Activated naive CD8-positive, alpha-beta T cell treated with anti-CD3 and anti-CD28 coated beads, Interleukin-2, amount 10 ng/mL, durations not matched to agents 7 days and 5 days (primary cell): ENCODE data around the gene IL3RA. TPM values are rescaled to one million over a fixed set of nuclear protein-coding genes. Genes with fewer than 3 reads are reported as not detected.
"Not testable (repeated sequence)": the region's sequence is repeated elsewhere in the genome, so short reads cannot be mapped to it uniquely, and the experiment has no call there.

ENCODE experiments used
- ATAC-seq: fragments of 150-1000 bp; cut with Tn5 transposase; one replicate; pipeline ENCODE4 v1.10.0; 2021; ENCODE audit warnings: low read depth, moderate library complexity
- POLR2A ChIA-PET: fragments of 350-600 bp; sonication (Branson Sonifier 250); formaldehyde crosslinking; loops from one replicate; lab custom pipeline; 2021; ENCODE audit warnings: antibody characterized with exemption; lab: Charles Lee
- DNase-seq: peaks from one replicate; pipeline ENCODE4 v3.0.0; 2021
- H3K27ac Mint-ChIP-seq: one replicate; pipeline ENCODE4 v1.8.0; 2022; ENCODE audit warnings: mild to moderate bottlenecking, mixed read lengths
- H3K27me3 Mint-ChIP-seq: one replicate; pipeline ENCODE4 v1.8.0; 2022; ENCODE audit warnings: mild to moderate bottlenecking, moderate library complexity, mixed read lengths
- H3K36me3 Mint-ChIP-seq: one replicate; pipeline ENCODE4 v1.8.0; 2021; ENCODE audit warnings: mild to moderate bottlenecking, mixed read lengths
- H3K4me1 Mint-ChIP-seq: one replicate; pipeline ENCODE4 v1.8.0; 2021; ENCODE audit warnings: mixed read lengths
- H3K4me3 Mint-ChIP-seq: one replicate; pipeline ENCODE4 v1.8.0; 2022; ENCODE audit warnings: mild to moderate bottlenecking, moderate library complexity, mixed read lengths
- H3K9me3 Mint-ChIP-seq: one replicate; pipeline ENCODE4 v1.8.0; 2021; ENCODE audit warnings: mixed read lengths
- total RNA-seq, 2 experiments: library from RNA; stranded (reverse); gene quantifications; one replicate each; pipeline ENCODE4 v1.2.3, GENCODE V29; 2021

IL3RA gene
- under 1 TPM; 0.17 to 0.77 TPM for total RNA-seq

DNA sequence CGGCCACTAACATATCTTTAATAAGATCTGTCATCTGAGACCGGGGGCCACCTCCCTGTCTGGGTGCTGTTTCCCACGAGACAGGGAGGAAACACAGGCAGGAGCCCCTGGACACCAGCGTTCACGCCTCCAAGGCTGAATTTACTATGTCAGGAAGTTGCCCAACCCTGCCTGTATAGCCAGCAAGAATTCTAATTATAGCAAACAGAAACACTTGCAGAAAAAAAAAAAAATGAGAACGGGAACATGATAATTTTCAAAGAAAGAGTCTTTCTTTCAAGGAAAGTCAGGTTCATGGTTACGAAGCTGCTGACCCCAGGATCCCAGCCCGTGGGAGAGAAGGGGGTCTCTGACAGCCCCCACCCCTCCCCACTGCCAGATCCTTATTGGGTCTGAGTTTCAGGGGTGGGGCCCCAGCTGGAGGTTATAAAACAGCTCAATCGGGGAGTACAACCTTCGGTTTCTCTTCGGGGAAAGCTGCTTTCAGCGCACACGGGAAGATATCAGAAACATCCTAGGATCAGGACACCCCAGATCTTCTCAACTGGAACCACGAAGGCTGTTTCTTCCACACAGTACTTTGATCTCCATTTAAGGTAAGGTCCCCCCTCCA lies at the start of gene IL3RA:
IL3RA (plus strand) TSS at position 455 of the 613 bp plus-strand sequence. CDS start 4,981 bp downstream, outside the sequence.
- Mint-ChIP-seq H3K4me1 (peaks cover 10% of the 10 kb centered on the region), H3K4me3 (peak within 1 kb of the TSS; percentile 84), H3K36me3 (no peaks in the 10 kb centered on the region), H3K9me3 (no peaks in the 10 kb centered on the region), H3K27me3 (peaks cover 7% of the 10 kb centered on the region), H3K27ac (peak within 1 kb of the TSS; percentile 58)
- POLR2A ChIA-PET, result no interaction called here
- DNase-seq (peak; percentile 38), ATAC-seq (peak; percentile 53)

DNA sequence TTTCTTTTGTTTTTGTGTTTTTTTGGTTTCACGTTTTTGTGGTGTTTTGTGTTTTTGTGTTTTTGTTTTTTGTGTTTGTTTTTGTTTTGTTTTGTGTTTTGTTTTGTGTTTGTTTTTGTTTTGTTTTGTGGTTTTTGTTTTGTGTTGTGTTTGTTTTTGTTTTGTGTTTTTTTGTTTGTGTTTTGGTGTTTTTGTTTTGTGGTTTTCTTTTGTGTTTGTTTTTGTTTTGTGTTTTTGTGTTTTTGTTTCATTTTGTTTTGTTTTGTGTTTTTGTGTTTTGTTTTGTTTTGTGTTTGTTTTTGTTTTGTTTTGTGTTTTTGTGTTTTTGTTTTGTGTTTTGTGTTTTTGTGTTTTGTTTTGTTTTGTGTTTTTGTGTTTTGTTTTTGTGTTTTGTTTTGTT lies 47.0 kb upstream of the IL3RA start:
- Mint-ChIP-seq H3K27ac (peak overlapping the region; percentile 60), H3K4me3 (no peak overlapping the region), H3K4me1 (peaks cover 11% of the 10 kb centered on the region), H3K36me3 (peaks cover 9% of the 10 kb centered on the region), H3K27me3 (peaks cover 17% of the 10 kb centered on the region), H3K9me3 (peaks cover 11% of the 10 kb centered on the region)
- ATAC-seq (no peak), DNase-seq (no peak)
- POLR2A ChIA-PET, result no interaction called here

DNA sequence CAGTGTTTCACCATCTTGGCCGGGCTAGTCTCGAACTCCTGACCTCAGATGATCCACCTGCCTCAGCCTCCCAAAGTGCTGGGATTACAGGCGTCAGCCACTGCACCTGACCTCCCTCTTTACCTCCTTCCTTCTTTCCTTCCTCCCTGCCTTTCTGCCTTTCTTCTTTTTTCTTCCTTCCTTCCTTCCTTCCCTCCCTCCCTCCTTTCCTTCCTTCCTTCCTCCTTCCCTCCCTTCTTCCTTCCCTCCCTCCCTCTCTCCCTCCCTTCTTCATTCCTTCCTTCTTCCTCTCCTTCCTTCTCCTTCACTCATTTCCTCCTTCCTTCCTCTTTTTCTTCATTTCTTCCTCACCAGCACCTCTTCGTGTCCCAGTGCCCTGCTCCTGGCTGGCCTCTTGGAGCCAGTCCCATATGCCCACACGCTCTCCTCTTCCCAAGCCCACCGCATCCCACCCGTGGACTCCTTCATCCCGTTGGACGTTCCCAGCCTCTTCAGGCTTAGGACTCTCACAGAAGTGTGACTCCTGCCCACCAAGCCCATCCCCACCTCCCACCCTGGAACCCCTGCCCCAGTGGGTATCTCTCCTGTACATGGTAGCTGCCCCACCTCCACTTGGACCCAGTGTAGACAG lies 45.4 kb upstream of the IL3RA start:
- Mint-ChIP-seq H3K4me1 (peaks cover 11% of the 10 kb centered on the region), H3K27me3 (peaks cover 17% of the 10 kb centered on the region), H3K27ac (no peak overlapping the region), H3K4me3 (no peak overlapping the region), H3K9me3 (peaks cover 11% of the 10 kb centered on the region), H3K36me3 (peaks cover 9% of the 10 kb centered on the region)
- DNase-seq (no peak), ATAC-seq (no peak)
- POLR2A ChIA-PET, result no interaction called here

DNA sequence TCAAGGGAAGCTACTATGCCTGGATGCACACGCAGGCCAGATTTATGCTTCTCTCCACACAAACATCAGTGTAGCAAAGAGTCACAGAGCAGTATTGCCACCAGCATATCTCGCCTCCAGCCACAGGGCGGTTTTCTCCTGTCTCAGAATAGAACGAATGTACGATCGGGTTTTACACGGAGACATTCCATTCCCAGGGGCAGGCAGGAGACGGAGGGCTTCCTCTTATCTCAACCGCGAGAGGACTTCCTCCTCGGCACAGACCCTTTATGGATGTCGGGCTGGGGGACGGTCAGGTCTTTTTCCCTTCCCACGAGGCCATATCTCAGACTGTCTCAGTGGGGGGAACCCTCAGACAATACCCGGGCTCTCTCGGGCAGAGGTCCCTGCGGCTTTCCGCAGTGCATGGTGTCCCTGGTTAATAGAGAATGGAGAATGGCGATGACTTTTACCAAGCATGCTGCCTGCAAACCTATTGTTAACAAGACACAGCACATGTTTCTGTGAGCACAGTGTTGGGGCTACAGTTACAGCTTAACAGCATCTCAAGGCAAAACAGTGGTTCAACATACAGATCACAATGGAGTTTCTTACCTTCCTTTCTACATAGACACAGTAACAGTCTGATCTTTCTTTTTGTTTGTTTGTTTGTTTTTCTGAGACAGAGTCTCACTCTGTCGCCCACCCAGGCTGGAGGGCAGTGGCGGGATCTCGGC lies 43.9 kb upstream of the IL3RA start:
- peaks cover 11% of the 10 kb centered on the region for H3K9me3 Mint-ChIP-seq
- POLR2A ChIA-PET, result no interaction called here
- peaks cover 11% of the 10 kb centered on the region for H3K4me1 Mint-ChIP-seq
- ATAC-seq, result no peak
- DNase-seq, result no peak
- no peak overlapping the region for H3K4me3 Mint-ChIP-seq
- H3K27me3 Mint-ChIP-seq, result peaks cover 17% of the 10 kb centered on the region
- peaks cover 9% of the 10 kb centered on the region for H3K36me3 Mint-ChIP-seq
- H3K27ac Mint-ChIP-seq, result no peak overlapping the region

DNA sequence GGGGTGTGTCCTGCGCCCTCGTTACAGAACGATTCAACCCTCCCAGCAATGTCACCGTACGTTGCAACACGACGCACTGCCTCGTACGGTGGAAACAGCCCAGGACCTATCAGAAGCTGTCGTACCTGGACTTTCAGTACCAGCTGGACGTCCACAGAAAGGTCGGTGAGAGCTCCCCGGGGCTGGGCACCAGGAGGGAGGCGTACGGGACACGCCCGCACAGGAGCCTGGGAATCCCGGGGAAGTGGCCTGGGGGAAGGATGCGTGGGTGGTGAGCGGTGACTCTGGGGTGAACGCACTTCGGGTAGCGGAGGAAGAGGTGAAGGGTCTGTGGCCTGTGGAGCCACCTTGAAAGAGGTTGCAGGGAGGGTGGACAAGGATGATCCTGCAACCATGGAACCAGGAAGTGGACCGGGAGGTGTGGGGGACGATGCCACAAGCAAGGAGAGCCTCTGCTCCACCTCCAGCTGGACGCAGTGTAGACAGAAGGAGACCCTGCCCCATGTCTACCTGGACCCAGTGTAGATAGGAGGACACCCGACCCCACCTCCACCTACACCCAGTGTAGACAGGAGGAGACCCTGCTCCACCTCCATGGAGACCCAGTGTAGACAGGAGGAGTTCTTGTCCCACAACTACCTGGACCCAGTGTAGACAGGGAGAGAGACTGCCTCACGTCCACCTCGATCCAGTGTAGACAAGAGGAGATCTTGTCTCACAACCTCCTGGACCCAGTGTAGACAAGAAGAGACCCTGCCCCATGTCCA lies 42.1 kb upstream of the IL3RA start:
- DNase-seq (no peak), ATAC-seq (no peak)
- peaks cover 17% of the 10 kb centered on the region for H3K27me3 Mint-ChIP-seq
- H3K27ac Mint-ChIP-seq, result no peak overlapping the region
- POLR2A ChIA-PET, result no interaction called here
- peaks cover 12% of the 10 kb centered on the region for H3K9me3 Mint-ChIP-seq
- H3K36me3 Mint-ChIP-seq, result peaks cover 6% of the 10 kb centered on the region
- H3K4me1 Mint-ChIP-seq, result peaks cover 11% of the 10 kb centered on the region
- no peak overlapping the region for H3K4me3 Mint-ChIP-seq

DNA sequence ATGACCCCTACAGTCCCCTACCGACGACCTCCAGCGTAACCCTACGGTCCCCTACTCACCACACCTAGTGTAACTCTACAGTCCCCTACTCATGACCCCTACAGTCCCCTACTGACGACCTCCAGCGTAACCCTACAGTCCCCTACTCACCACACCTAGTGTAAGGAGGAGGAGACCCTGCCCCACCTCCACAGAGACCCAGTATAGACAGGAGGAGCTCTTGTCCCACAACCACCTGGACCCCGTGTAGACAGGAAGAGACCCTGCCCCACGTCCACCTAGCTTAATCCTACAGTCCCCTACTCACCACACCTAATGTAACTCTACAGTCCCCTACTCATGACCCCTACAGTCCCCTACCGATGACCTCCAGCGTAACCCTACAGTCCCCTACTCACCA lies 41.0 kb upstream of the IL3RA start:
- DNase-seq (no peak), ATAC-seq (no peak)
- Mint-ChIP-seq H3K36me3 (peaks cover 1% of the 10 kb centered on the region), H3K4me1 (peaks cover 11% of the 10 kb centered on the region), H3K4me3 (no peak overlapping the region), H3K27ac (no peak overlapping the region), H3K27me3 (peaks cover 17% of the 10 kb centered on the region), H3K9me3 (peaks cover 5% of the 10 kb centered on the region)
- POLR2A ChIA-PET, result no interaction called here

DNA sequence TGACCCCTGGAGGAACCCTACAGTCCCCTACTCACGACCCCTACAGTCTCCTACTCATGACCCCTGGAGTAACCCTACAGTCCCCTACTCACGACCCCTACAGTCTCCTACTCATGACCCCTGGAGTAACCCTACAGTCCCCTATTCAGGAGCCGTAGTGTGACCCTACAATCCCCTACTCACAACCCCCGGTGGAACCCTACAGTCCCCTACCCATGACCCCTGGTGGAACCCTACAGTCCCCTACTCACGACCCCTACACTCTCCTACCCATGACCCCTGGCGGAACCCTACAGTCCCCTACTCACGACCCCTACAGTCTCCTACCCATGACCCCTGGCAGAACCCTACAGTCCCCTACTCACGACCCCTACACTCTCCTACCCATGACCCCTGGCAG lies 39.0 kb upstream of the IL3RA start:
- H3K9me3 Mint-ChIP-seq, H3K4me1 Mint-ChIP-seq, POLR2A ChIA-PET, H3K36me3 Mint-ChIP-seq, H3K4me3 Mint-ChIP-seq, H3K27me3 Mint-ChIP-seq, DNase-seq, ATAC-seq, H3K27ac Mint-ChIP-seq: not testable (repeated sequence)

DNA sequence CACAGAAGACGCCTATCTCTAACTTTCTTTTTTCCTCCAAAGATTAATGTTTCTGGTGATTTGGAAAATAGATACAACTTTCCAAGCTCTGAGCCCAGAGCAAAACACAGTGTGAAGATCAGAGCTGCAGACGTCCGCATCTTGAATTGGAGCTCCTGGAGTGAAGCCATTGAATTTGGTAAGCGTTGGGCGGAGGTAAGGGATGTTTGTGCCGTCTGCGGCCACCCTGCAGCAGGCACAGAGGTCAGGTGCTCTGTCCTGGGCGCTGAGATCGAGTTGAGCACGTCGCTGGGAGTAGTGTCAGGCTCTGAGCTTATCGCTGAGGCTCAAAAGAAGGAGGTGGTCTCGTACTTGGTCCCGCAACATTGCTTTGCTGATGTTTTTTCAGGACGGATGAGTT lies 36.1 kb upstream of the IL3RA start:
- Mint-ChIP-seq H3K9me3 (peaks cover 4% of the 10 kb centered on the region), H3K27ac (no peak overlapping the region), H3K4me3 (no peak overlapping the region), H3K36me3 (no peaks in the 10 kb centered on the region), H3K4me1 (no peaks in the 10 kb centered on the region), H3K27me3 (no peaks in the 10 kb centered on the region)
- POLR2A ChIA-PET, result no interaction called here
- DNase-seq (no peak), ATAC-seq (no peak)

DNA sequence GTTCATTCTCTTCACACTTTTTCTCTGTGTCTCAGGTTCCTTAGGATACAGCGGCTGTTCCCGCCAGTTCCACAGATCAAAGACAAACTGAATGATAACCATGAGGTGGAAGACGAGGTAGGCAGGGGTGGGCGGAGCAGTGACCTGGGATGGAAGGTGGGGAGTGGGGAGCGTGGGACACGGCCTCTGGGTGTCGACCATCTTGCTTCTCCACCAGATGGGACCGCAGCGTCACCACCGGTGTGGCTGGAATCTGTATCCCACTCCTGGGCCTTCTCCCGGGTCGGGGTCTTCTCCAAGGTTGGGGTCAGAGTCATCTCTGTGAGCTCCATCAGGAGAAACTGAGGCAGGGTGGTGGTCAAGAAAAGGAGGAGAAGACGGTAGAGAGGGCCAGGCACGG lies 31.2 kb upstream of the IL3RA start:
- no peak overlapping the region for H3K27ac Mint-ChIP-seq
- DNase-seq (no peak), ATAC-seq (no peak)
- POLR2A ChIA-PET, result no interaction called here
- H3K27me3 Mint-ChIP-seq, result no peaks in the 10 kb centered on the region
- no peak overlapping the region for H3K4me3 Mint-ChIP-seq
- H3K36me3 Mint-ChIP-seq, result no peaks in the 10 kb centered on the region
- H3K9me3 Mint-ChIP-seq, result peaks cover 7% of the 10 kb centered on the region
- H3K4me1 Mint-ChIP-seq, result no peaks in the 10 kb centered on the region

DNA sequence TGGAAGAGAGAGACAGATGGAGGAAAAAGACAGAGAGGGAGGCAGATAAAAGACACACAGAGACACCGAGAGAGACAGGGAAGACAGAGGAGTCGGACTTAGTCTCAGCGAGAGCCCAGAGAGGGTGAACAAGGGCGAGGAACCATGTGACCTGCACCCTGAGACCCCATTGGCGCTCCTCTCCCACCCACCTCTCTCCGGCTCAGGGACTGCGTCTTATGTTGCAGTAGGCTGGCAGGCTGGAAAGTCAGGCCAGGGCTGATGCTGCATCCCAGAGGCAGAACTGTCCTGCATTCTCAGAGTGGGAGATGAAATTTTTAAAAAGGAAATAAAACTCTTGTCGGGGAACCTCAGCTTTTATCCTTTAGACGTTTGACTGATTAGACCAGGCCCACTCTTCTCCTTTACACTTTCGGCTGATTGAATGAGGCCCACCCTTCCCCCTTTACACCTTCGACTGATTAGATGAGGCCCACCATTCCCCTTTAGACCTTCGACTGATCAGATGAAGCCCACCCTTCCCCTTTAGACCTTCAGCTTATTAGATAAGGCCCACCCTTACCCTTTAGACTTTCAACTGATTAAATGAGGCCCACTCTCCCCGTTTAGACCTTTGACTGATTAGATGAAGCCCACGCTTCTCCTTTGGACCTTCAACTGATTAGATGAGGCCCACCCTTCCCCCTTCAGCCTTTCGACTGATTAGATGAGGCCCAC lies 29.5 kb upstream of the IL3RA start:
- ATAC-seq (no peak), DNase-seq (no peak)
- Mint-ChIP-seq H3K4me1 (no peaks in the 10 kb centered on the region), H3K27ac (no peak overlapping the region), H3K9me3 (peaks cover 7% of the 10 kb centered on the region), H3K36me3 (no peaks in the 10 kb centered on the region), H3K4me3 (no peak overlapping the region), H3K27me3 (no peaks in the 10 kb centered on the region)
- POLR2A ChIA-PET, result no interaction called here

DNA sequence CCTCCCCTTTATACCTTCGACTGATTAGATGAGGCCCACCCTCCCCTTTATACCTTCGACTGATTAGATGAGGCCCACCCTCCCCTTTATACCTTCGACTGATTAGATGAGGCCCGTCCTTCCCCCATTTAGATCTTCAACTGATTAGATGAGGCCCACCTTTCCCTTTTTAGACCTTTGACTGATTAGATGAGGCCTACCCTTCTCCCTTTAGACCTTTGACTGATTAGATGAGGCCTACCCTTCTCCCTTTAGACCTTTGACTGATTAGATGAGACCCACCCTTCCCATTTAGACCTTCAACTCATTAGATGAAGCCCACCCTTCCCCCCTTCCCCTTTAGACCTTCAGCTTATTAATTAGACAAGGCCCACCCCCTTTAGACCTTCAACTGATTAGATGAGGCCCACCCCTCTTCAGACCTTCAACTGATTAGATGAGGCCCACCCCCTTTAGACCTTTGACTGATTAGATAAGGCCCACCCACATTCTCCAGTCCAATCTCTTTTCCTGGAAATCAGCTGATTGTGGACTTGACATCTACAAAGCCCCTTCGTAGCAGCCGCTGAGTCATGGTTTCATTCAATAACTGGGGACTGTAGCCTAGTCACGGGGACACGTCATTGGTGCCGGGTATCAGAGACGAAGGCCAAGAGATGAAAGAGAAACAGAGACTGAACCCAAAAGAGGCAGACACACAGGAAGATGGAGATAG lies 28.8 kb upstream of the IL3RA start:
- POLR2A ChIA-PET, result no interaction called here
- ATAC-seq (no peak), DNase-seq (no peak)
- no peaks in the 10 kb centered on the region for H3K4me1 Mint-ChIP-seq
- H3K9me3 Mint-ChIP-seq, result peaks cover 7% of the 10 kb centered on the region
- no peaks in the 10 kb centered on the region for H3K36me3 Mint-ChIP-seq
- H3K4me3 Mint-ChIP-seq, result no peak overlapping the region
- no peak overlapping the region for H3K27ac Mint-ChIP-seq
- H3K27me3 Mint-ChIP-seq, result no peaks in the 10 kb centered on the region

DNA sequence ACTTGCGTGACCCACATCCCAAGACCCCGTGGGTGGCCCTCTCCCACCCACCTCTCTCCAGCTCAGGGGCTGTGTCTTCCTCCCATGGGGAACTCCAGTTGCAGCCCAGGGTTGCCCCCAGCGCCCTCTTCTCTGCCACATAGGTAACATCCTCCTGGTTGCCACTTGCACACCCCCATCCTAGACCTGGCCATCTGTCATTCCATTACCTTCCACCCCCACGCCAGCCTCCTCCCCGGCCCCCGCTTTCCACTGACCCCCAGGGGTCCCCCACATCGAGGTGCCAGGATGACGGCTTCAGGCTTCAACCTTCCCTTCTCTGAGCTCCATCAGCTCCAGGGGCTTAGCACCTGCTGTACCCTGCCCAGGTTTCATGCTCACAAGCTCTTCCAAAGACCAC lies 28.1 kb upstream of the IL3RA start:
- no peak overlapping the region for H3K4me3 Mint-ChIP-seq
- DNase-seq, result no peak
- no peaks in the 10 kb centered on the region for H3K36me3 Mint-ChIP-seq
- no peak for ATAC-seq
- H3K27ac Mint-ChIP-seq, result no peak overlapping the region
- H3K9me3 Mint-ChIP-seq, result peaks cover 7% of the 10 kb centered on the region
- POLR2A ChIA-PET, result no interaction called here
- no peaks in the 10 kb centered on the region for H3K27me3 Mint-ChIP-seq
- H3K4me1 Mint-ChIP-seq, result no peaks in the 10 kb centered on the region
